NCI-H1092 (cell line): ENCODE data around the gene SLC44A1.
A peak's percentile ranks its signal among the peaks of the same experiment; 100 is the strongest.
"Not testable (repeated sequence)": the region's sequence is repeated elsewhere in the genome, so short reads cannot be mapped to it uniquely, and the experiment has no call there.

Source experiments
- DNase-seq: peaks from one replicate; lab custom pipeline; 2025; lab: John Stamatoyannopoulos, UW

Gene SLC44A1

GRCh38 chr9:105242557-105242956 is 1.9 kb upstream of the SLC44A1 start:
- DNase-seq = no peak

GRCh38 chr9:105243015-105243686 is 1.3 kb upstream of the SLC44A1 start:
- DNase-seq = no peak

- no peak for DNase-seq
Measured at GRCh38 chr9:105244734-105245028, 230 bp downstream of the SLC44A1 start.

- DNase-seq = peak; percentile 25
Measured at GRCh38 chr9:105245029-105245890, 809 bp downstream of the SLC44A1 start.

GRCh38 chr9:105245891-105246161 is 1.4 kb downstream of the SLC44A1 start:
- DNase-seq = no peak

- no peak for DNase-seq
Measured at GRCh38 chr9:105246656-105247173, 2.3 kb downstream of the SLC44A1 start.

GRCh38 chr9:105248691-105249090 is 4.2 kb downstream of the SLC44A1 start:
- no peak for DNase-seq

GRCh38 chr9:105251133-105251532 is 6.7 kb downstream of the SLC44A1 start:
- DNase-seq = no peak

- DNase-seq = no peak
Measured at GRCh38 chr9:105251733-105252404, 7.4 kb downstream of the SLC44A1 start.

- no peak for DNase-seq
Measured at GRCh38 chr9:105252405-105252756, 7.9 kb downstream of the SLC44A1 start.

- DNase-seq = no peak
Measured at GRCh38 chr9:105254226-105254625, 9.8 kb downstream of the SLC44A1 start.

- no peak for DNase-seq
Measured at GRCh38 chr9:105255421-105255820, 11.0 kb downstream of the SLC44A1 start.

- DNase-seq = not testable (repeated sequence)
Measured at GRCh38 chr9:105256569-105256968, 12.1 kb downstream of the SLC44A1 start.

- no peak for DNase-seq
Measured at GRCh38 chr9:105257809-105258208, 13.4 kb downstream of the SLC44A1 start.

GRCh38 chr9:105258225-105258737 is 13.8 kb downstream of the SLC44A1 start:
- DNase-seq = no peak

GRCh38 chr9:105259274-105259673 is 14.8 kb downstream of the SLC44A1 start:
- no peak for DNase-seq

- DNase-seq = no peak
Measured at GRCh38 chr9:105259731-105260612, 15.5 kb downstream of the SLC44A1 start.

GRCh38 chr9:105262497-105262896 is 18.0 kb downstream of the SLC44A1 start:
- no peak for DNase-seq

GRCh38 chr9:105264380-105264779 is 19.9 kb downstream of the SLC44A1 start:
- DNase-seq = no peak

GRCh38 chr9:105268254-105268653 is 23.8 kb downstream of the SLC44A1 start:
- DNase-seq = not testable (repeated sequence)

- no peak for DNase-seq
Measured at GRCh38 chr9:105269593-105269992, 25.1 kb downstream of the SLC44A1 start.

GRCh38 chr9:105270711-105271110 is 26.3 kb downstream of the SLC44A1 start:
- no peak for DNase-seq
